ENCODE data around the gene WDR53. TPM values are rescaled to one million over a fixed set of nuclear protein-coding genes. Genes with fewer than 3 reads are reported as not detected.
"Not testable (repeated sequence)": the region's sequence is repeated elsewhere in the genome, so short reads cannot be mapped to it uniquely, and the experiment has no call there.

WDR53 gene
- total RNA-seq, 1 donor from 2014 or later, result 8.9 TPM

DNA sequence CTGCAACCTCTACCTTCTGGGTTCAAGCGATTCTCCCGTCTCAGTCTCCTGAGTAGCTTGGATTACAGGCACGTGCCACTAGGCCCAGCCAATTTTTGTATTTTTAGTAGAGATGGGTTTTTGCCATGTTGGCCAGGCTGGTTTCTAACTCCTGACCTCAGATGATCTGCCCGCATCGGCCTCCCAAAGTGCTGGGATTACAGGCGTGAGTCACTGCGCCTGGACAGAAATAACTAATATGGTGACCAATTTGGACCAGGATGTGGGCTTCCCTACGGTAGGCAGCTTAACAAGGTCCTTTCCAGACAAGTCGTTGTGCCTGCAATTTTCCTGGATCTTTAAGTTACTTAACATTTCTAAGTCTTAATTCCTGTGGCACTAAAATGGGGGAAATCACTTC is 14.8 kb downstream of the WDR53 start:
- DNase-seq (ENCODE audit: low read depth), result no peak
- H3K4me3 ChIP-seq (ENCODE audit: low read depth, low read length), result no peak overlapping the region
- H3K27me3 ChIP-seq (ENCODE audit: control insufficient read depth, insufficient read depth, low read length), result no peaks in the 10 kb centered on the region
- H3K36me3 ChIP-seq (ENCODE audit: control insufficient read depth, insufficient read depth, low read length), result no peaks in the 10 kb centered on the region
- TF ChIP-seq, protein P1, sequence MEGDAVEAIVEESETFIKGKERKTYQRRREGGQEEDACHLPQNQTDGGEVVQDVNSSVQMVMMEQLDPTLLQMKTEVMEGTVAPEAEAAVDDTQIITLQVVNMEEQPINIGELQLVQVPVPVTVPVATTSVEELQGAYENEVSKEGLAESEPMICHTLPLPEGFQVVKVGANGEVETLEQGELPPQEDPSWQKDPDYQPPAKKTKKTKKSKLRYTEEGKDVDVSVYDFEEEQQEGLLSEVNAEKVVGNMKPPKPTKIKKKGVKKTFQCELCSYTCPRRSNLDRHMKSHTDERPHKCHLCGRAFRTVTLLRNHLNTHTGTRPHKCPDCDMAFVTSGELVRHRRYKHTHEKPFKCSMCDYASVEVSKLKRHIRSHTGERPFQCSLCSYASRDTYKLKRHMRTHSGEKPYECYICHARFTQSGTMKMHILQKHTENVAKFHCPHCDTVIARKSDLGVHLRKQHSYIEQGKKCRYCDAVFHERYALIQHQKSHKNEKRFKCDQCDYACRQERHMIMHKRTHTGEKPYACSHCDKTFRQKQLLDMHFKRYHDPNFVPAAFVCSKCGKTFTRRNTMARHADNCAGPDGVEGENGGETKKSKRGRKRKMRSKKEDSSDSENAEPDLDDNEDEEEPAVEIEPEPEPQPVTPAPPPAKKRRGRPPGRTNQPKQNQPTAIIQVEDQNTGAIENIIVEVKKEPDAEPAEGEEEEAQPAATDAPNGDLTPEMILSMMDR (IDR thresholded peaks at IDR 0.05; ENCODE audit: insufficient read depth, low read length, poor library complexity, severe bottlenecking), result no peak

GRCh38 chr3:196552253-196552652 is 16.1 kb downstream of the WDR53 start:
- no peak for DNase-seq (ENCODE audit: low read depth)
- Histone ChIP-seq H3K4me3 (ENCODE audit: low read depth, low read length) (no peak overlapping the region), H3K36me3 (ENCODE audit: control insufficient read depth, insufficient read depth, low read length) (no peaks in the 10 kb centered on the region), H3K27me3 (ENCODE audit: control insufficient read depth, insufficient read depth, low read length) (no peaks in the 10 kb centered on the region)
- TF ChIP-seq, protein P1 (IDR thresholded peaks at IDR 0.05; ENCODE audit: insufficient read depth, low read length, poor library complexity, severe bottlenecking), result no peak

GRCh38 chr3:196550172-196550571 is 18.2 kb downstream of the WDR53 start:
- not testable (repeated sequence) for H3K4me3 ChIP-seq (ENCODE audit: low read depth, low read length); DNase-seq (ENCODE audit: low read depth); H3K36me3 ChIP-seq (ENCODE audit: control insufficient read depth, insufficient read depth, low read length); H3K27me3 ChIP-seq (ENCODE audit: control insufficient read depth, insufficient read depth, low read length)

- not testable (repeated sequence) for H3K27me3 ChIP-seq (ENCODE audit: control insufficient read depth, insufficient read depth, low read length); H3K36me3 ChIP-seq (ENCODE audit: control insufficient read depth, insufficient read depth, low read length); DNase-seq (ENCODE audit: low read depth); H3K4me3 ChIP-seq (ENCODE audit: low read depth, low read length)
Measured at GRCh38 chr3:196549312-196549711, 19.0 kb downstream of the WDR53 start.

DNA sequence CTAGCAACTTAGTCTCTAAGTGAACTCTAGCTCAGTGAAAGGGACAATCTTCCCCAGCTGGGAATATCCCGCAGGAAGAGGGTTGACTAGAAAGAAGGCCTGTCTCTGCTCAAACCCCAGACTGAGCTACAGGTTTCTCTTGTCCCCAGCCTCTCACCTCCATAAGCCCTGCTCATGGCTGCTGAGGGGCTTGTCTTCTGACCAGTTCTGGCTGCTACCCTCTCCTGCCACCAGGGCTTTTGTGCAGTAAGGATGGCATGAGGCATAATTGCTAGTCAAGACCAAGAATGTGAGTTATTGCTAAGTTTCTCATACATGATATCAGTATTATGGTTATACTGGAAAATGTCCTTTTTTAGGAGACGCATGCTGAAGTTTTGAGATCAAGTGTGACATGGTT is 21.3 kb downstream of the WDR53 start:
- no peak overlapping the region for H3K4me3 ChIP-seq (ENCODE audit: low read depth, low read length)
- no peaks in the 10 kb centered on the region for H3K27me3 ChIP-seq (ENCODE audit: control insufficient read depth, insufficient read depth, low read length)
- TF ChIP-seq, protein P1 (IDR thresholded peaks at IDR 0.05; ENCODE audit: insufficient read depth, low read length, poor library complexity, severe bottlenecking), result no peak
- no peaks in the 10 kb centered on the region for H3K36me3 ChIP-seq (ENCODE audit: control insufficient read depth, insufficient read depth, low read length)
- DNase-seq (ENCODE audit: low read depth), result no peak

DNA sequence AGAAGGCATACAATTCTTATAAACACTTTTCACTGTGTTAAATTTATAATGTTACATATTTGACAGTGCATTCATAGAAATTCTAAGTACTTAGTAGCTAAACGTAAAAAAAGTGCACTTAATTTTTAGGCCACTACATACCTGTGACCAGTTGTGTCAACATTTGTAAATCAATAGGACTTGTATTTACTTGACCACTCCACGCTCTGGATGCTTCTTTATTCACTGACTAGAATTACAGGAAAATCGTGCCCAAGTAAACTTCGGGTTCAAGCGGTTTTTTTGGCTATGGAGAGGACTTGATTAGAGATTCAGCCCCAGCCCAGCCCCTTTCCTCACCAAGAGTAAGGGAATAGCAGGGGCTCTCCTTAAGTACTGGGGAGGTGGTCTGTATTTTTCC is 21.8 kb downstream of the WDR53 start:
- TF ChIP-seq, protein P1 (IDR thresholded peaks at IDR 0.05; ENCODE audit: insufficient read depth, low read length, poor library complexity, severe bottlenecking), result no peak
- no peak overlapping the region for H3K4me3 ChIP-seq (ENCODE audit: low read depth, low read length)
- H3K27me3 ChIP-seq (ENCODE audit: control insufficient read depth, insufficient read depth, low read length), result no peaks in the 10 kb centered on the region
- no peak for DNase-seq (ENCODE audit: low read depth)
- H3K36me3 ChIP-seq (ENCODE audit: control insufficient read depth, insufficient read depth, low read length), result no peaks in the 10 kb centered on the region

DNA sequence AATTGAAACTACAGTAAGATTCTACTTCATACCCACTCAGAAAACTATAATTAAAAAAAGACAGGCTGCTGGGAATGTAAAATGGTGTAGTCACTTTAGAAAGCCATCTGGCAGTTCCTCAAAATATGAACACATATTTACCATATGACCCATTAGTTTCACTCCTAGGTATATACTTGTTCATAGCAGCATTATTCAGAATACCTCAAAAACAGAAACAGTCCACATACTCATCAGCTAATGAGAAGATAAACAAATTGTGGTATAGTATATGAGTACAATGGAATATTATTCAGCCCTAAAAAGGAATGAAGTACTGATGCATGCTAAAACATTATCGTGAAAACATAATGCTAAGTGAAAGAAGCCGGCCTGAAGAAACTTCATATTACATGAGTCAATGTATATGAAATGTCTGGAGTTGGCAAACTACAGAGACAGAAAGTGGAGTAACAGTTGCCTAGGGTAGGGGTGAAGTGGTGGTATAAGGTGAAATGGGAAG is 23.8 kb downstream of the WDR53 start:
- no peaks in the 10 kb centered on the region for H3K27me3 ChIP-seq (ENCODE audit: control insufficient read depth, insufficient read depth, low read length)
- TF ChIP-seq, protein P1 (IDR thresholded peaks at IDR 0.05; ENCODE audit: insufficient read depth, low read length, poor library complexity, severe bottlenecking), result no peak
- DNase-seq (ENCODE audit: low read depth), result no peak
- H3K36me3 ChIP-seq (ENCODE audit: control insufficient read depth, insufficient read depth, low read length), result no peaks in the 10 kb centered on the region
- no peak overlapping the region for H3K4me3 ChIP-seq (ENCODE audit: low read depth, low read length)
